Natural killer cell (primary cell): ENCODE results near the gene KIRREL1. TPM values are rescaled to one million over a fixed set of nuclear protein-coding genes. Genes with fewer than 3 reads are reported as not detected.

ENCODE experiments used
- ATAC-seq, 3 donors: fragments of 150-1000 bp in 2 of 3; fragments of 200-7000 bp in 1 of 3; cut with Tn5 transposase; 1 replicate in 1 of 3; 2 replicates in 2 of 3; pipeline ENCODE4 v1.10.0; 2021; ENCODE audit warnings: mild to moderate bottlenecking in 2 of 3, moderate library complexity in 2 of 3
- DNase-seq, 2 donors: peaks; one replicate each; pipeline versions ENCODE4 v3.0.0 to v3.0.0-alpha.2; 2013 to 2021; ENCODE audit warnings: mixed read lengths in 1 of 2
- H3K27ac ChIP-seq: one replicate; pipeline ENCODE4 v1.5.1; 2013; ENCODE audit warnings: mild to moderate bottlenecking, low read length
- H3K27me3 ChIP-seq: one replicate; pipeline ENCODE4 v1.6.1; 2013; ENCODE audit warnings: low read length; ENCODE audit not compliant: control insufficient read depth, insufficient read depth
- H3K36me3 ChIP-seq: one replicate; pipeline ENCODE4 v1.6.1; 2013; ENCODE audit warnings: low read length; ENCODE audit not compliant: control insufficient read depth, insufficient read depth
- H3K4me1 ChIP-seq: one replicate; pipeline ENCODE4 v1.6.1; 2013; ENCODE audit warnings: low read length; ENCODE audit not compliant: control insufficient read depth, insufficient read depth
- H3K4me3 ChIP-seq: one replicate; pipeline ENCODE4 v1.5.1; 2013; ENCODE audit warnings: low read length
- H3K9me3 ChIP-seq: one replicate; pipeline ENCODE4 v1.6.1; 2013; ENCODE audit warnings: low read length; ENCODE audit not compliant: control insufficient read depth, insufficient read depth
- H3K27ac Mint-ChIP-seq, 2 donors: one replicate each; pipeline ENCODE4 v1.8.0; 2022; ENCODE audit warnings: mild to moderate bottlenecking in 2 of 2, mixed read lengths in 2 of 2, moderate library complexity in 1 of 2
- H3K27me3 Mint-ChIP-seq, 2 donors: one replicate each; pipeline ENCODE4 v1.8.0; 2022; ENCODE audit warnings: low read depth in 2 of 2, mixed read lengths in 2 of 2
- H3K36me3 Mint-ChIP-seq: one replicate; pipeline ENCODE4 v1.8.0; 2022; ENCODE audit warnings: mixed read lengths
- H3K4me1 Mint-ChIP-seq, 2 donors: one replicate each; pipeline ENCODE4 v1.8.0; 2022; ENCODE audit warnings: mixed read lengths in 2 of 2
- H3K4me3 Mint-ChIP-seq: one replicate; pipeline ENCODE4 v1.8.0; 2022; ENCODE audit warnings: mild to moderate bottlenecking, moderate library complexity, mixed read lengths
- H3K9me3 Mint-ChIP-seq, 2 donors: one replicate each; pipeline ENCODE4 v1.8.0; 2022; ENCODE audit warnings: mixed read lengths in 2 of 2
- WGBS: methylation state at CpG from one replicate; pipeline ENCODE4 v1.1.7; 2013; ENCODE audit warnings: missing lambda C conversion rate; ENCODE audit not compliant: insufficient coverage; 5-methylcytosine and 5-hydroxymethylcytosine counted together
- intact Hi-C: fragments of 100-400 bp; cut with micrococcal nuclease; formaldehyde crosslinking; loops from one replicate; pipeline ENCODE4 v1.14.2; 2022
- total RNA-seq, 4 donors: library from RNA; stranded (reverse); fragments of 120-200 nt in 1 of 4; gene quantifications; one replicate each; pipeline versions ENCODE4 v1.2.3 to v1.2.4, GENCODE V29; 2013 to 2022
- TF ChIP-seq, protein P1 (sequence below): fragments of 200-600 bp; IDR thresholded peaks from one replicate; pipeline ENCODE4 v1.8.0; 2022; ENCODE audit warnings: antibody characterized with exemption

KIRREL1 gene
- total RNA-seq, 3 donors from 2014 or later (not counting 1 experiment from before 2014, with no cell fraction given) = not detected

DNA sequence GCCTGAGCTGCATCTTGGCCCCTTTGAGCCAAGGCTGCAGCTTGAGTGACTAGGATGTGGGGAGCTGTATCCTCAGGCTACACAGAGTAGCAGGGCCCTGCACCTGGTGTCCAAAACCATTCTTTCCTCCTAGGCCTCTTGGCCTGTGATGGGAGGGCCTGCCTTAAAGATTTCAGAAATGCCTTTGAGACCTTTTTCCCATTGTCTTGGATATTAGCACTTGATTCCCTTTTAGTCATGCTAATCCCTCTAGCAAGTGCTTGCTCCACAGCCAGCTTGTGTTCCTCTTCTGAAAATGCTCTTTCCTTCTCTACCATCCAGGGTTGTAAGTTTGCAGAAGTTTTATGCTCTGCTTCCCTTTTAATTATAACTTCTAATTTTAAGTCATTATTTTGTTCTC lies 21.7 kb upstream of the KIRREL1 start:
- Mint-ChIP-seq H3K9me3 (no peaks in the 10 kb centered on the region), H3K4me1 (peaks cover 19% of the 10 kb centered on the region in 2 donors), H3K27me3 (peaks cover 9 to 29% of the 10 kb centered on the region in 2 donors), H3K36me3 (no peaks in the 10 kb centered on the region), H3K4me3 (no peak overlapping the region), H3K27ac (no peak overlapping the region)
- Histone ChIP-seq H3K9me3 (peaks cover 2% of the 10 kb centered on the region), H3K27me3 (no peaks in the 10 kb centered on the region), H3K36me3 (no peaks in the 10 kb centered on the region), H3K27ac (no peak overlapping the region), H3K4me1 (peaks cover 5% of the 10 kb centered on the region), H3K4me3 (no peak overlapping the region)
- TF ChIP-seq, protein P1, sequence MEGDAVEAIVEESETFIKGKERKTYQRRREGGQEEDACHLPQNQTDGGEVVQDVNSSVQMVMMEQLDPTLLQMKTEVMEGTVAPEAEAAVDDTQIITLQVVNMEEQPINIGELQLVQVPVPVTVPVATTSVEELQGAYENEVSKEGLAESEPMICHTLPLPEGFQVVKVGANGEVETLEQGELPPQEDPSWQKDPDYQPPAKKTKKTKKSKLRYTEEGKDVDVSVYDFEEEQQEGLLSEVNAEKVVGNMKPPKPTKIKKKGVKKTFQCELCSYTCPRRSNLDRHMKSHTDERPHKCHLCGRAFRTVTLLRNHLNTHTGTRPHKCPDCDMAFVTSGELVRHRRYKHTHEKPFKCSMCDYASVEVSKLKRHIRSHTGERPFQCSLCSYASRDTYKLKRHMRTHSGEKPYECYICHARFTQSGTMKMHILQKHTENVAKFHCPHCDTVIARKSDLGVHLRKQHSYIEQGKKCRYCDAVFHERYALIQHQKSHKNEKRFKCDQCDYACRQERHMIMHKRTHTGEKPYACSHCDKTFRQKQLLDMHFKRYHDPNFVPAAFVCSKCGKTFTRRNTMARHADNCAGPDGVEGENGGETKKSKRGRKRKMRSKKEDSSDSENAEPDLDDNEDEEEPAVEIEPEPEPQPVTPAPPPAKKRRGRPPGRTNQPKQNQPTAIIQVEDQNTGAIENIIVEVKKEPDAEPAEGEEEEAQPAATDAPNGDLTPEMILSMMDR = no peak
- DNase-seq = no peak
- intact Hi-C loops = no loop called here
- ATAC-seq = no peak

DNA sequence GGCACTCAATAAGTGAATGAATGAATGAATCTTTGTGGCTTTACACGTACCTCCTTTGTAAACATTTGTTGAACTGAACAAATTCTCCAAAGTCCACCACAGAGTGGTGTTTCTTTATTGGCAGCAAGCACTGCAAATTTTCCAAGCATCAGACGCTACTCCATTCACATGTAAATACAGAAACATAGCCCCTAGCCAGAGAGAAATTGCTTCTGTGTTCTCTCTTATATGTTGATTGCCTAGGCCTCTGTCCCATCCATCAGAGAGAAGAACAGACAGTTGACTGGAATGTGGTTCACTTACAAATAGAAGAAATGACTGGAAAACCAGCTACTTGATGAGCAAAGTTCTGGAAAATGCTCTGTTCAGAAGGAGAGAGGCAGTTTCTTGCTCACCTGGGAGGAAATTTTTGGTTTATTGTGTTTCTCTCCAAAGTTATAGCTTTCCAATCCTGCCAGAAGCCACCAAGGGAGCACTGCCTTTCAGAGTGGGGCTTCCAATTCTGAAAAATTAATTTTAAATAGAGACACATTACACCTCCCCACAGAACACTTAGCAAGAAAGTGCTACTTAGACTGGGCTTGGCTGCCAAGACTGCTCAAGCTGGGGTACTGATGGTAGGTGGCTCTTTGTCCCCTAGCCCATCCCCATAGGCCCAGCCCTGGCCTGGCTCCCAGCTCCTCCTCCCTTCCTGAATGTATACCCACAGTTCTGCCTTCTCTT lies 18.1 kb upstream of the KIRREL1 start:
- peaks cover 16 to 35% of the 10 kb centered on the region in 2 donors for H3K27me3 Mint-ChIP-seq
- no peaks in the 10 kb centered on the region for H3K9me3 ChIP-seq
- H3K4me3 Mint-ChIP-seq = no peak overlapping the region
- H3K36me3 ChIP-seq = no peaks in the 10 kb centered on the region
- no peak overlapping the region for H3K27ac Mint-ChIP-seq
- TF ChIP-seq, protein P1 = no peak
- no peaks in the 10 kb centered on the region for H3K36me3 Mint-ChIP-seq
- no peak overlapping the region for H3K4me3 ChIP-seq
- peaks cover 18% of the 10 kb centered on the region in 2 donors for H3K4me1 Mint-ChIP-seq
- intact Hi-C loops = no loop called here
- peaks cover 8% of the 10 kb centered on the region for H3K4me1 ChIP-seq
- no peaks in the 10 kb centered on the region for H3K27me3 ChIP-seq
- ATAC-seq = no peak
- no peaks in the 10 kb centered on the region for H3K9me3 Mint-ChIP-seq
- WGBS = 85% methylated on average over 2 of the region's 2 CpGs
- no peak for DNase-seq
- no peak overlapping the region for H3K27ac ChIP-seq

DNA sequence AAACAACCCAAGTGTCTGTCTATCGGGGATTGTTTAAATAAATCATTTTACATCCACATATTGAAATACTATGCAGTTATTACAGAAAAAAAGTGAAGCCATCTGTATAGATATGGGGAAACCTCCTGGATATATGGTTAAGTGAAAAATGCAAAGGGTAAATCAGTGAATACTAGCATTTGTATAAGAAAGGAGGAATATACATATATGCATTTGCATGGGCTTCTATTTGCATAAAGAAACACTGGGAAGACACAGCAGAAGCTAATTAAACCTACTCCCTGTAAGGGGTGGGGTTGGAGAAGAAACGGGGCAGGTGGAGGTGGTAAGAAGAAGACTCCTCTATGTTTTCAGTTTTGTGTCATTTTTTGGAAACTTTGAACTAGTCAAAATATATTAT lies 16.6 kb upstream of the KIRREL1 start:
- Histone ChIP-seq H3K36me3 (no peaks in the 10 kb centered on the region), H3K4me1 (peaks cover 3% of the 10 kb centered on the region), H3K27ac (no peak overlapping the region), H3K4me3 (no peak overlapping the region), H3K27me3 (no peaks in the 10 kb centered on the region), H3K9me3 (no peaks in the 10 kb centered on the region)
- peaks cover 6 to 7% of the 10 kb centered on the region in 2 donors for H3K4me1 Mint-ChIP-seq
- ATAC-seq = no peak
- H3K27ac Mint-ChIP-seq = no peak overlapping the region
- no peak overlapping the region for H3K4me3 Mint-ChIP-seq
- peaks cover 26 to 34% of the 10 kb centered on the region in 2 donors for H3K27me3 Mint-ChIP-seq
- no CpG with 5 or more reads among the region's 2 CpGs for WGBS
- intact Hi-C loops = no loop called here
- TF ChIP-seq, protein P1 = no peak
- no peaks in the 10 kb centered on the region for H3K9me3 Mint-ChIP-seq
- H3K36me3 Mint-ChIP-seq = no peaks in the 10 kb centered on the region
- DNase-seq = no peak
